A549 (cell line): Measurements from ENCODE around the gene HLA-DPA1. TPM values are rescaled to one million over a fixed set of nuclear protein-coding genes. Genes with fewer than 3 reads are reported as not detected.

ENCODE experiments used
- ATAC-seq, 2 experiments: fragments of 200-7000 bp in 1 of 2; fragments of >200 bp in 1 of 2; cut with Nextera tagmentation in 1 of 2; cut with Tn5 transposase in 1 of 2; 3 replicates each; pipeline versions ENCODE4 v1.8.0 to v1.9.1; 2018 to 2020; ENCODE audit warnings: mild to moderate bottlenecking in 1 of 2, moderate library complexity in 1 of 2
- CTCF ChIA-PET: fragments of 300-600 bp; sonication (Branson Sonifier 250); formaldehyde crosslinking; extraction: SDS; loops from one replicate; lab custom pipeline; 2021; ENCODE audit warnings: antibody characterized with exemption, inconsistent platforms; lab: Yijun Ruan, JAX
- POLR2A ChIA-PET: fragments of 350-600 bp; formaldehyde crosslinking; extraction: SDS; loops from one replicate; lab custom pipeline; 2021; ENCODE audit warnings: antibody characterized with exemption, inconsistent platforms; lab: Yijun Ruan, JAX
- DNase-seq, 2 experiments: peaks; one replicate each; pipeline versions ENCODE4 v3.0.0 to v3.0.0-alpha.2; 2011 to 2016; ENCODE audit warnings: low read depth in 1 of 2, low spot score in 1 of 2
- FAIRE-seq: peaks from 2 replicates; lab custom pipeline; 2011; peaks lifted over from hg19 to GRCh38; lab: Jason Lieb, UNC
- H3K27ac ChIP-seq, 2 experiments: fragments of >200 bp; sonication (Bioruptor Twin); formaldehyde crosslinking; 3 replicates each; pipeline ENCODE4 v1.5.1; 2016 to 2017
- H3K4me1 ChIP-seq: fragments of >200 bp; sonication (Bioruptor Twin); formaldehyde crosslinking; 3 replicates; pipeline ENCODE4 v1.6.1; 2016
- H3K4me2 ChIP-seq: fragments of >200 bp; sonication (Bioruptor Twin); formaldehyde crosslinking; 3 replicates; pipeline ENCODE4 v1.6.1; 2016
- H3K4me3 ChIP-seq: fragments of >200 bp; sonication (Bioruptor Twin); formaldehyde crosslinking; 3 replicates; pipeline ENCODE4 v1.5.1; 2016
- H3K9me3 ChIP-seq: fragments of >200 bp; sonication (Bioruptor Twin); formaldehyde crosslinking; 3 replicates; pipeline ENCODE4 v1.6.1; 2016
- CBX2 ChIP-seq: fragments of 200-600 bp; sonication (generic); IDR thresholded peaks from 2 replicates; pipeline ENCODE4 v1.6.1; 2016; ENCODE audit warnings: low read depth, mild to moderate bottlenecking, borderline replicate concordance
- CEBPB ChIP-seq, 2 experiments: fragments of >200 bp in 1 of 2; sonication (Bioruptor Twin) in 1 of 2; formaldehyde crosslinking in 1 of 2; IDR thresholded peaks; 2 replicates each; pipeline ENCODE4 v1.6.1; 2012 to 2016
- CHD2 ChIP-seq: fragments of 150-350 bp; IDR thresholded peaks from 2 replicates; pipeline ENCODE4 v1.6.1; 2014; ENCODE audit warnings: low read length; ENCODE audit not compliant: partially characterized antibody
- CHD4 ChIP-seq: fragments of 200-600 bp; sonication (generic); IDR thresholded peaks from 2 replicates; pipeline ENCODE4 v1.6.1; 2016; ENCODE audit warnings: antibody characterized with exemption, mild to moderate bottlenecking, borderline replicate concordance
- EHF ChIP-seq: fragments of 250-450 bp; sonication (Bioruptor Pico); IDR thresholded peaks from 2 replicates; pipeline ENCODE4 v1.5.0; 2020; ENCODE audit warnings: mild to moderate bottlenecking
- ESRRA ChIP-seq: fragments of 150-350 bp; IDR thresholded peaks from 2 replicates; pipeline ENCODE4 v1.6.1; 2014; ENCODE audit warnings: mild to moderate bottlenecking, low read length, borderline replicate concordance
- FOSB ChIP-seq: fragments of 250-450 bp; sonication (Bioruptor Pico); IDR thresholded peaks from 2 replicates; pipeline ENCODE4 v1.5.0; 2020; ENCODE audit warnings: mild to moderate bottlenecking, moderate library complexity
- HDAC2 ChIP-seq: fragments of 200-600 bp; sonication (generic); IDR thresholded peaks from 2 replicates; pipeline ENCODE4 v1.6.1; 2016
- HOXA7 ChIP-seq: fragments of 250-450 bp; sonication (Bioruptor Pico); IDR thresholded peaks from 2 replicates; pipeline ENCODE4 v1.5.0; 2020; ENCODE audit warnings: mild to moderate bottlenecking, moderate library complexity
- JUN ChIP-seq, 2 experiments: fragments of >200 bp; sonication (Bioruptor Twin); formaldehyde crosslinking; IDR thresholded peaks; 2 replicates in 1 of 2; 3 replicates in 1 of 2; pipeline ENCODE4 v1.6.1; 2016 to 2017
- JUNB ChIP-seq: fragments of >200 bp; sonication (Bioruptor Twin); formaldehyde crosslinking; IDR thresholded peaks from 2 replicates; pipeline ENCODE4 v1.6.1; 2016
- POLR2AphosphoS2 ChIP-seq: conservative IDR thresholded peaks from 2 replicates; pipeline ENCODE4 v1.6.1; 2012; ENCODE audit warnings: low read length, improper control_type of control experiment, inconsistent platforms
- RAD21 ChIP-seq, 2 experiments: fragments of >200 bp in 1 of 2; sonication (Bioruptor Twin) in 1 of 2; formaldehyde crosslinking in 1 of 2; IDR thresholded peaks in 1 of 2; conservative IDR thresholded peaks in 1 of 2; 2 replicates in 1 of 2; 3 replicates in 1 of 2; pipeline ENCODE4 v1.6.1; 2012 to 2018; ENCODE audit warnings: inconsistent platforms in 1 of 2
- RARB ChIP-seq: fragments of 250-450 bp; sonication (Bioruptor Pico); IDR thresholded peaks from 2 replicates; pipeline ENCODE4 v1.8.0; 2021; ENCODE audit warnings: mild to moderate bottlenecking, moderate library complexity
- ZFP36 ChIP-seq: fragments of 450-650 bp; IDR thresholded peaks from 2 replicates; pipeline ENCODE4 v1.6.1; 2014; ENCODE audit warnings: borderline replicate concordance; ENCODE audit not compliant: partially characterized antibody
- WGBS: methylation state at CpG from one replicate; pipeline ENCODE4 v1.1.6; 2017; ENCODE audit errors: missing lambda C conversion rate; 5-methylcytosine and 5-hydroxymethylcytosine counted together
- polyA plus RNA-seq, 4 experiments: library from polyadenylated mRNA; depleted of rRNA in 3 of 4; stranded (reverse); fragments of >200 nt; fragmentation: RNase III in 1 of 4; extraction: RNeasy Plus Mini Kit Qiagen cat#74134 plus additional on column Dnase treatment in 1 of 4; gene quantifications; 2 replicates in 3 of 4; 3 replicates in 1 of 4; pipeline ENCODE4 v1.2.3, GENCODE V29; 2011 to 2017
- TF ChIP-seq, protein P1 (sequence below): fragments of 250-450 bp; sonication (Bioruptor Pico); IDR thresholded peaks from 2 replicates; pipeline ENCODE4 v1.5.0; 2021; ENCODE audit warnings: mild to moderate bottlenecking, moderate library complexity, borderline replicate concordance
- TF ChIP-seq, protein P2 (sequence below): fragments of >200 bp; sonication (Bioruptor Twin); formaldehyde crosslinking; IDR thresholded peaks from 3 replicates; pipeline ENCODE4 v1.5.1; 2016
- TF ChIP-seq, protein P3 (sequence below): fragments of >200 bp; sonication (Bioruptor Twin); formaldehyde crosslinking; IDR thresholded peaks from 2 replicates; pipeline ENCODE4 v1.6.1; 2016
- TF ChIP-seq, protein P4 (sequence below): fragments of 150-350 bp; IDR thresholded peaks from 2 replicates; pipeline ENCODE4 v1.6.1; 2014; ENCODE audit warnings: low read depth, mild to moderate bottlenecking, low read length

Gene HLA-DPA1
- polyA plus RNA-seq, 2 of the 4 experiments (the other 2 are of a cell fraction): 0.09 TPM; not detected in 1

DNA sequence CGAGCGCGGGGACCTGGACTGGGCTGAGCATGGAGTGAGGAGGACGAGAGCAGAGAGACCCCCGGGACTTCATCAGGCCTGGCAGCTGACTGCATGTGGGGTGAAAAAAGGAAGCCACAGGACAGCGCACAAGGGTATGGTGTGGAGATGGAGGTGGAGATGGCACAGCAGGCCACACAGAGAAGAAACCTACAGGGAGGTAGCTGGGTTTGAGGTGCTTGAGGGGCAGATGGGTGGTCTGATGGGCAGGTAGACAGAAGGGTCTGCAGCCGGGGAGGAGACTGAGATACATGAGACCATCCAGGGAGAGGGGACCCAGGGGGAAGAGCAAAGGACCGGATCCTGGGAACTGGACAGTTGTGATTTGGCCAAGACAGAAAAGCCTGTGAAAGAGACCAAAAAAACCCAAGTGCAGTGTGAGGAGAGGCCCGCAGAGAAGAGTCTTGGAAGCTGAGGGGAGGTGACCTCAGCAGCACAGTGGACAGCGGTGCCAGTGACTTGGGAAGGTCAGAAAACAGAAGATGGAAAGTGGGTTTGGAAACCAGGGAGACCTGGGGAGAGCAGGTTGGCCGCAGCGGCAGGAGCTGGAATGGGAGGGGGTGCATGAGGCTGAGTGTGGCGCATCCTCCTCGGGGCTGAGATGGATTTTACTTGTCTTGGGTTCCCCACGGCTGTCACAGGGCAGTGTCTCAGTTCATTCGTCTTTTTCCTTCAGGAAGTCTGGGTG, 7.8 kb upstream of the HLA-DPA1 start (continued):
- TF ChIP-seq CHD4: no peak
- no peak for TF ChIP-seq JUNB
- no peak for TF ChIP-seq CEBPB (IDR thresholded peaks at IDR 0.05)
- TF ChIP-seq, protein P1, sequence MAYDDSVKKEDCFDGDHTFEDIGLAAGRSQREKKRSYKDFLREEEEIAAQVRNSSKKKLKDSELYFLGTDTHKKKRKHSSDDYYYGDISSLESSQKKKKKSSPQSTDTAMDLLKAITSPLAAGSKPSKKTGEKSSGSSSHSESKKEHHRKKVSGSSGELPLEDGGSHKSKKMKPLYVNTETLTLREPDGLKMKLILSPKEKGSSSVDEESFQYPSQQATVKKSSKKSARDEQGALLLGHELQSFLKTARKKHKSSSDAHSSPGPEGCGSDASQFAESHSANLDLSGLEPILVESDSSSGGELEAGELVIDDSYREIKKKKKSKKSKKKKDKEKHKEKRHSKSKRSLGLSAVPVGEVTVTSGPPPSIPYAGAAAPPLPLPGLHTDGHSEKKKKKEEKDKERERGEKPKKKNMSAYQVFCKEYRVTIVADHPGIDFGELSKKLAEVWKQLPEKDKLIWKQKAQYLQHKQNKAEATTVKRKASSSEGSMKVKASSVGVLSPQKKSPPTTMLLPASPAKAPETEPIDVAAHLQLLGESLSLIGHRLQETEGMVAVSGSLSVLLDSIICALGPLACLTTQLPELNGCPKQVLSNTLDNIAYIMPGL (CRISPR knock-in tag): no peak
- TF ChIP-seq POLR2AphosphoS2: no peak
- TF ChIP-seq, protein P2, sequence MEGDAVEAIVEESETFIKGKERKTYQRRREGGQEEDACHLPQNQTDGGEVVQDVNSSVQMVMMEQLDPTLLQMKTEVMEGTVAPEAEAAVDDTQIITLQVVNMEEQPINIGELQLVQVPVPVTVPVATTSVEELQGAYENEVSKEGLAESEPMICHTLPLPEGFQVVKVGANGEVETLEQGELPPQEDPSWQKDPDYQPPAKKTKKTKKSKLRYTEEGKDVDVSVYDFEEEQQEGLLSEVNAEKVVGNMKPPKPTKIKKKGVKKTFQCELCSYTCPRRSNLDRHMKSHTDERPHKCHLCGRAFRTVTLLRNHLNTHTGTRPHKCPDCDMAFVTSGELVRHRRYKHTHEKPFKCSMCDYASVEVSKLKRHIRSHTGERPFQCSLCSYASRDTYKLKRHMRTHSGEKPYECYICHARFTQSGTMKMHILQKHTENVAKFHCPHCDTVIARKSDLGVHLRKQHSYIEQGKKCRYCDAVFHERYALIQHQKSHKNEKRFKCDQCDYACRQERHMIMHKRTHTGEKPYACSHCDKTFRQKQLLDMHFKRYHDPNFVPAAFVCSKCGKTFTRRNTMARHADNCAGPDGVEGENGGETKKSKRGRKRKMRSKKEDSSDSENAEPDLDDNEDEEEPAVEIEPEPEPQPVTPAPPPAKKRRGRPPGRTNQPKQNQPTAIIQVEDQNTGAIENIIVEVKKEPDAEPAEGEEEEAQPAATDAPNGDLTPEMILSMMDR: no peak
- no peak for TF ChIP-seq JUN (IDR thresholded peaks at IDR 0.05)

DNA sequence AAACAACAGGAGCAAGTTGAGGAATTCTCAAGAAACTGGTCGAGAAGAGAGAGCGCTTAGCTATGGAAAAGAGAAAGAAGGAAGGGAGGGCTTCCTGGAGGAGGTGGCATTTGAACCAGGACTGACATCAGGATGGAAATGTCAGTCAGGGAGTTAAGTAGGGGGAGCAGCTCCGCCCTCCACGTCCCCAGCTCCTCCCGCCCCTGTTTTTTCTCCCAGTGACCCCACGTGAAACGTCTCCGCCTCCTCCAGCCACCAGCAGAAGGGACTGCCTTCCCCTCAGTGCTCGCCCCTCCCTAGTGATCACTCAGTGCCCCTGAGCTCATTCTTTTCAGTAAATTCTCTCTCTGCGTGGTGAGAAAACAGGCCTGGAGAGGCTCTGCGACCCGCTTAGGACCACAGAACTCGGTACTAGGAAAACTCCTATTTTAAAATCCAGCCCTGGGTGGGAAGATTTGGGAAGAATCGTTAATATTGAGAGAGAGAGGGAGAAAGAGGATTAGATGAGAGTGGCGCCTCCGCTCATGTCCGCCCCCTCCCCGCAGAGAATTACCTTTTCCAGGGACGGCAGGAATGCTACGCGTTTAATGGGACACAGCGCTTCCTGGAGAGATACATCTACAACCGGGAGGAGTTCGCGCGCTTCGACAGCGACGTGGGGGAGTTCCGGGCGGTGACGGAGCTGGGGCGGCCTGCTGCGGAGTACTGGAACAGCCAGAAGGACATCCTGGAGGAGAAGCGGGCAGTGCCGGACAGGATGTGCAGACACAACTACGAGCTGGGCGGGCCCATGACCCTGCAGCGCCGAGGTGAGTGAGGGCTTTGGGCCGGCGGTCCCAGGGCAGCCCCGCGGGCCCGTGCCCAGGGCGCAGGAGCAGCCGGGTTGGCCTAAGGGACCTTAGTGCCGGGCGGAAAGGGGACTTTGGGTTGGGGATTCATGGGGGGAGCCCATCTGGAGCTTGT, 7.0 kb upstream of the HLA-DPA1 start:
- POLR2A ChIA-PET: no interaction called here
- no peaks in the 10 kb centered on the region for H3K4me1 ChIP-seq
- WGBS: 57% methylated on average over 35 of the region's 49 CpGs
- TF ChIP-seq ZFP36 (peak; percentile 59), ESRRA (no peak)
- DNase-seq (no peak), ATAC-seq (no peak), FAIRE-seq (no peak)
- H3K4me3 ChIP-seq: no peak overlapping the region
- H3K9me3 ChIP-seq: no peaks in the 10 kb centered on the region
- no peak overlapping the region for H3K4me2 ChIP-seq
- H3K27ac ChIP-seq: no peak overlapping the region
- CTCF ChIA-PET: interaction anchor here (0.8 to 1.2 kb wide), 3 partner anchors 17 to 265 kb away, joined by 3 read pairs; partner anchors contain the start of gene TAP2

DNA sequence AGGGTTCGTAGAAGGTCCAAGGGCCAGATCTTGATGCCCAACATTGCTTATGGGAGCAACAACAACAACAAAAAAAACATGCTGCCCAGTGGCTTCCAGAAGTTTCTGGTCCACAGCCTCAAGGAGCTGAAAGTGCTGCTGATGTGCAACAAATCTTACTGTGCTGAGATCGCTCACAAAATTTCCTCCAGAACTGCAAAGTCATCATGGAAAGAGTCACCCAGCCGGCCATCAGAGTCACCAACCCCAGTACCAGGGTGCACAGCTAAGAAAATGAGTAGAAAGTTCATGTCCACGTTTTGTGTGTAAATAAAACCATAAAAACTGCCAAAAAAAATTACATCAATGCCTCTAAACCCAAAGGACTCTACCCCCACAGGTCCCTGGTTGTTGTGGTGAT, 6.1 kb upstream of the HLA-DPA1 start:
- no peaks in the 10 kb centered on the region for H3K9me3 ChIP-seq
- no peak for ATAC-seq
- CTCF ChIA-PET: interaction anchor here (0.8 to 1.2 kb wide), 2 partner anchors 18 to 266 kb away, joined by 3 read pairs; no protein-coding TSS in a partner anchor
- H3K4me2 ChIP-seq: no peak overlapping the region
- FAIRE-seq: no peak
- no peak overlapping the region for H3K27ac ChIP-seq
- no peak for DNase-seq
- 52% methylated on average over 4 of the region's 4 CpGs for WGBS
- H3K4me3 ChIP-seq: no peak overlapping the region
- H3K4me1 ChIP-seq: no peaks in the 10 kb centered on the region
- POLR2A ChIA-PET: no interaction called here
- TF ChIP-seq, protein P3, sequence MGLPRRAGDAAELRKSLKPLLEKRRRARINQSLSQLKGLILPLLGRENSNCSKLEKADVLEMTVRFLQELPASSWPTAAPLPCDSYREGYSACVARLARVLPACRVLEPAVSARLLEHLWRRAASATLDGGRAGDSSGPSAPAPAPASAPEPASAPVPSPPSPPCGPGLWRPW: no peak
- TF ChIP-seq, protein P2: no peak
- TF ChIP-seq RARB (CRISPR knock-in tag) (no peak), HDAC2 (no peak), FOSB (CRISPR knock-in tag) (no peak), JUN (IDR thresholded peaks at IDR 0.05) (no peak), EHF (CRISPR knock-in tag) (no peak), ESRRA (no peak), CEBPB (IDR thresholded peaks at IDR 0.05) (no peak), CBX2 (no peak), CHD2 (no peak), RAD21 (conservative IDR thresholded peaks at IDR 0.05 in 1 of 2, IDR thresholded peaks at IDR 0.05 in 1 of 2) (no peak), HOXA7 (no peak)
- TF ChIP-seq, protein P4, sequence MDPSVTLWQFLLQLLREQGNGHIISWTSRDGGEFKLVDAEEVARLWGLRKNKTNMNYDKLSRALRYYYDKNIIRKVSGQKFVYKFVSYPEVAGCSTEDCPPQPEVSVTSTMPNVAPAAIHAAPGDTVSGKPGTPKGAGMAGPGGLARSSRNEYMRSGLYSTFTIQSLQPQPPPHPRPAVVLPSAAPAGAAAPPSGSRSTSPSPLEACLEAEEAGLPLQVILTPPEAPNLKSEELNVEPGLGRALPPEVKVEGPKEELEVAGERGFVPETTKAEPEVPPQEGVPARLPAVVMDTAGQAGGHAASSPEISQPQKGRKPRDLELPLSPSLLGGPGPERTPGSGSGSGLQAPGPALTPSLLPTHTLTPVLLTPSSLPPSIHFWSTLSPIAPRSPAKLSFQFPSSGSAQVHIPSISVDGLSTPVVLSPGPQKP: no peak
- TF ChIP-seq, protein P1 (CRISPR knock-in tag): no peak
